OCI-LY1 (cell line): ENCODE measurements around the gene OR10H2.

ENCODE experiments used
- H2AFZ ChIP-seq: fragments of 200-600 bp; sonication (generic), shearing (Covaris generic); 2 replicates; pipeline ENCODE4 v1.6.0; 2014; ENCODE audit warnings: antibody characterized with exemption, mild to moderate bottlenecking, low read length
- H3F3A ChIP-seq: fragments of 200-600 bp; sonication (generic), shearing (Covaris generic); 2 replicates; pipeline ENCODE4 v1.6.0; 2014; ENCODE audit warnings: mild to moderate bottlenecking, antibody characterized with exemption, low read length, moderate library complexity; ENCODE audit not compliant: insufficient read depth
- H3K27ac ChIP-seq: fragments of 200-600 bp; sonication (generic); 2 replicates; pipeline ENCODE4 v1.5.1; 2014; ENCODE audit warnings: low read length, mixed run types, mild to moderate bottlenecking, low read depth; ENCODE audit not compliant: poor library complexity, severe bottlenecking
- H3K27me3 ChIP-seq: fragments of 200-600 bp; sonication (generic); 2 replicates; pipeline ENCODE4 v1.6.0; 2014; ENCODE audit warnings: antibody characterized with exemption, mild to moderate bottlenecking, low read length, moderate library complexity; ENCODE audit not compliant: insufficient read depth
- H3K36me3 ChIP-seq: fragments of 200-600 bp; sonication (generic); 2 replicates; pipeline ENCODE4 v1.6.1; 2014; ENCODE audit warnings: mild to moderate bottlenecking, antibody characterized with exemption, low read length, moderate library complexity, mixed read lengths; ENCODE audit not compliant: insufficient read depth
- H3K4me1 ChIP-seq: fragments of 200-600 bp; sonication (generic); 2 replicates; pipeline ENCODE4 v1.5.1; 2014; ENCODE audit warnings: mild to moderate bottlenecking, low read length, moderate library complexity; ENCODE audit not compliant: insufficient read depth, severe bottlenecking
- H3K4me2 ChIP-seq: fragments of 200-600 bp; sonication (generic), shearing (Covaris generic); 2 replicates; pipeline ENCODE4 v1.6.1; 2014; ENCODE audit warnings: low read length
- H3K4me3 ChIP-seq: fragments of 200-600 bp; sonication (generic); 2 replicates; pipeline ENCODE4 v1.5.1; 2014; ENCODE audit warnings: low read length, low read depth, mild to moderate bottlenecking, mixed read lengths; ENCODE audit not compliant: poor library complexity, severe bottlenecking
- H3K79me2 ChIP-seq: fragments of 200-600 bp; shearing (Covaris generic); 2 replicates; pipeline ENCODE4 v1.6.1; 2016; ENCODE audit warnings: mixed run types, low read length, mixed read lengths; ENCODE audit not compliant: insufficient read depth
- H3K9ac ChIP-seq: fragments of 200-600 bp; sonication (generic), shearing (Covaris generic); 2 replicates; pipeline ENCODE4 v1.6.1; 2014; ENCODE audit warnings: mild to moderate bottlenecking, low read length, mixed read lengths
- H3K9me2 ChIP-seq: fragments of 200-600 bp; sonication (generic), shearing (Covaris generic); 2 replicates; pipeline ENCODE4 v1.6.1; 2014; ENCODE audit warnings: low read depth, mild to moderate bottlenecking, low read length, mixed read lengths
- H3K9me3 ChIP-seq: fragments of 200-600 bp; shearing (Covaris generic); 2 replicates; pipeline ENCODE4 v1.6.1; 2014; ENCODE audit warnings: low read length, mixed read lengths
- H4K20me1 ChIP-seq: fragments of 200-600 bp; sonication (generic), shearing (Covaris generic); 2 replicates; pipeline ENCODE4 v1.6.0; 2016; ENCODE audit warnings: mild to moderate bottlenecking, low read length; ENCODE audit not compliant: insufficient read depth
- EZH2 ChIP-seq: fragments of 200-600 bp; sonication (generic), shearing (Covaris generic); IDR thresholded peaks from 2 replicates; pipeline ENCODE4 v1.8.0; 2017; ENCODE audit warnings: borderline replicate concordance, mixed run types, mild to moderate bottlenecking, antibody characterized with exemption, low read length, moderate library complexity, mixed read lengths
- TF ChIP-seq, protein P1 (sequence below): fragments of 200-600 bp; sonication (generic), shearing (Covaris generic); IDR thresholded peaks from 2 replicates; pipeline ENCODE4 v1.5.1; 2017; ENCODE audit warnings: mild to moderate bottlenecking, antibody characterized with exemption, low read length, moderate library complexity, mixed read lengths

Gene OR10H2

DNA sequence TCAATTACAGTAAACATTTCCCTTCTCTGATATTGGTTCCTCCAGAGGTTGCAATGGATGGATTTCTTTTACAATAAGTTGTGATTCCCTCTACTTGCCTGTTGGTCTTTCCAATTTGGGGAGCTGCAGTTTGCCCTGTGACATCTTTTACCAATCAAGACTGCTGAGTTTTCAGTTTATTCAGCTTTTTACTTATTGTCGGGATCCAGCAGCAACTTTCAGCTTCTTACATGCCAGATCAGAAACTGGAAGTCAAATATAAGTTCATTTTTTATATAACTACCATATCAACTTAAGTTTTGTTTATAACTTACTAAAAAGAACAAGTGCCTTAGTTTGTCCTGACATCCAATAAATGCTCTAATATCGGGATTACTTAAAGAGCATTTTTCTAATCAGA lies 20.4 kb downstream of the OR10H2 start:
- peaks cover 4% of the 10 kb centered on the region; the same call in 1 of the 2 replicates for H3K27me3 ChIP-seq
- H3K27ac ChIP-seq, result no peak overlapping the region
- H3F3A ChIP-seq, result no peaks in the 10 kb centered on the region
- no peak overlapping the region for H3K9ac ChIP-seq
- no peaks in the 10 kb centered on the region for H3K9me3 ChIP-seq
- H3K4me3 ChIP-seq, result no peak overlapping the region
- no peak for TF ChIP-seq EZH2
- TF ChIP-seq, protein P1, sequence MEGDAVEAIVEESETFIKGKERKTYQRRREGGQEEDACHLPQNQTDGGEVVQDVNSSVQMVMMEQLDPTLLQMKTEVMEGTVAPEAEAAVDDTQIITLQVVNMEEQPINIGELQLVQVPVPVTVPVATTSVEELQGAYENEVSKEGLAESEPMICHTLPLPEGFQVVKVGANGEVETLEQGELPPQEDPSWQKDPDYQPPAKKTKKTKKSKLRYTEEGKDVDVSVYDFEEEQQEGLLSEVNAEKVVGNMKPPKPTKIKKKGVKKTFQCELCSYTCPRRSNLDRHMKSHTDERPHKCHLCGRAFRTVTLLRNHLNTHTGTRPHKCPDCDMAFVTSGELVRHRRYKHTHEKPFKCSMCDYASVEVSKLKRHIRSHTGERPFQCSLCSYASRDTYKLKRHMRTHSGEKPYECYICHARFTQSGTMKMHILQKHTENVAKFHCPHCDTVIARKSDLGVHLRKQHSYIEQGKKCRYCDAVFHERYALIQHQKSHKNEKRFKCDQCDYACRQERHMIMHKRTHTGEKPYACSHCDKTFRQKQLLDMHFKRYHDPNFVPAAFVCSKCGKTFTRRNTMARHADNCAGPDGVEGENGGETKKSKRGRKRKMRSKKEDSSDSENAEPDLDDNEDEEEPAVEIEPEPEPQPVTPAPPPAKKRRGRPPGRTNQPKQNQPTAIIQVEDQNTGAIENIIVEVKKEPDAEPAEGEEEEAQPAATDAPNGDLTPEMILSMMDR, result no peak
- no peaks in the 10 kb centered on the region for H3K36me3 ChIP-seq
- H4K20me1 ChIP-seq, result no peaks in the 10 kb centered on the region
- H2AFZ ChIP-seq, result no peak overlapping the region
- no peaks in the 10 kb centered on the region for H3K9me2 ChIP-seq
- no peaks in the 10 kb centered on the region for H3K79me2 ChIP-seq
- H3K4me1 ChIP-seq, result no peaks in the 10 kb centered on the region
- H3K4me2 ChIP-seq, result no peak overlapping the region

DNA sequence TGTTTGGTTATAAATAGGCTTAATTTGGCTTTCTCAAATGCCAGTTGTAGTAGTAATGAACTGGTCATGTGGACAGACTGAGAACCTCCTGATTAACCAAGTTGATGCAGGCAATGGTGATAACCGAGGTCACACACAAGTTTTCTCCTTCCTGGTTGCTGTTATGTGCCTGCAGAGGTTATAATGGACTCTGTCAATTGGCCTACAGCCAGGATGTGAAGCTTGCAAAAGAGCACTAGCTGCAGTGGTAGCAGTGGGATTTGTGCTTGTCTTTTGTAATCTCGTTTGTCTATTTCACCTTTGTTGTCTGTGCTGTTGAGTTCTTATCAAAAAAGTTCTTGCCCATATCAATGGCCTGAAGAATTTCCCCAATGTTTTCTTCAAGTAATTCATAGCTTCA lies 30.6 kb downstream of the OR10H2 start:
- TF ChIP-seq, protein P1, result no peak
- no peak for TF ChIP-seq EZH2
- H3K79me2 ChIP-seq, result no peaks in the 10 kb centered on the region
- H3K9ac ChIP-seq, result no peak overlapping the region
- H4K20me1 ChIP-seq, result no peaks in the 10 kb centered on the region
- no peak overlapping the region for H2AFZ ChIP-seq
- no peaks in the 10 kb centered on the region for H3K9me3 ChIP-seq
- H3K4me2 ChIP-seq, result no peak overlapping the region
- no peaks in the 10 kb centered on the region for H3K9me2 ChIP-seq
- no peak overlapping the region for H3K4me3 ChIP-seq
- H3K27ac ChIP-seq, result no peak overlapping the region
- no peaks in the 10 kb centered on the region for H3F3A ChIP-seq
- H3K36me3 ChIP-seq, result no peaks in the 10 kb centered on the region
- no peaks in the 10 kb centered on the region for H3K4me1 ChIP-seq
- no peaks in the 10 kb centered on the region; the same call in 1 of the 2 replicates for H3K27me3 ChIP-seq

DNA sequence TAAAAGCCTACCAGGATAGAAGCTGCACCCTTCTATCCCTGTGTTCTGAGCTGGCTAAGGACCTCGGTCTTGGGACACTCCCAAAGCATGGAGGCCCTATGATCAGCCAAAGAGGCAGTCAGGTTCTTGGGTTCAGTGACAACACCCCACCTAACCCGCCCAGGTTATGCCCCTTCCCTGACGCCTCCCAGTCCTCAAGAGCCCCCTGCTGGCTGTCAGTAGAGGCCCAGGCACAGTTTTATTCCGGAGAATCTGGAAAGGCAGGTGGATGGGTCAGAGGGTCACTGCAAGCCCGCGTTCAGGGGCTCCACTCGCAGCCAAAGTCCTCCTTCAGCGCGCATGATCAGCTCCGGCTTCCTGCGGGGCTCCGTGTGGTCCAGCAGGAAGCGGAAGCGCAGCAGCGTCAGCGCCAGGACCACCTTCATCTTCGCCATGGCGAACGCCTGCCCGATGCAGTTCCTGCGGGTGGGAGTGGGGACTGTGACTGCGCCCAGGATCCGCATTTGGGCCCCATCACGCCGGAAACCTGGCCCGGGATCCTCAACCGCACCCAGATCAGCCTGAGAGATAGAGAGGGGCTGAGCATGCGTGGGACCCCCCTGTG lies 32.2 kb downstream of the OR10H2 start:
- H4K20me1 ChIP-seq, result no peaks in the 10 kb centered on the region
- TF ChIP-seq, protein P1, result peak; percentile 41; the same call in 1 of the 2 replicates
- TF ChIP-seq EZH2, result no peak
- H2AFZ ChIP-seq, result no peak overlapping the region
- no peak overlapping the region for H3K4me3 ChIP-seq
- no peak overlapping the region for H3K9ac ChIP-seq
- no peaks in the 10 kb centered on the region for H3K4me1 ChIP-seq
- H3K27ac ChIP-seq, result no peak overlapping the region
- H3K79me2 ChIP-seq, result no peaks in the 10 kb centered on the region
- H3F3A ChIP-seq, result no peaks in the 10 kb centered on the region
- no peaks in the 10 kb centered on the region; the same call in 1 of the 2 replicates for H3K27me3 ChIP-seq
- H3K36me3 ChIP-seq, result no peaks in the 10 kb centered on the region
- H3K4me2 ChIP-seq, result no peak overlapping the region
- no peaks in the 10 kb centered on the region for H3K9me3 ChIP-seq
- H3K9me2 ChIP-seq, result no peaks in the 10 kb centered on the region
